PC-9 (cell line): ENCODE results near the gene AGXT.

Experiments used
- CTCF ChIP-seq: fragments of 200-600 bp; sonication (generic); conservative IDR thresholded peaks from 2 replicates; pipeline ENCODE4 v1.6.1; 2017; ENCODE audit warnings: mixed run types, antibody characterized with exemption, mild to moderate bottlenecking, moderate library complexity
- EZH2 ChIP-seq: fragments of 200-600 bp; sonication (generic); IDR thresholded peaks from 2 replicates; pipeline ENCODE4 v1.8.0; 2017; ENCODE audit warnings: antibody characterized with exemption, low read depth

DNA sequence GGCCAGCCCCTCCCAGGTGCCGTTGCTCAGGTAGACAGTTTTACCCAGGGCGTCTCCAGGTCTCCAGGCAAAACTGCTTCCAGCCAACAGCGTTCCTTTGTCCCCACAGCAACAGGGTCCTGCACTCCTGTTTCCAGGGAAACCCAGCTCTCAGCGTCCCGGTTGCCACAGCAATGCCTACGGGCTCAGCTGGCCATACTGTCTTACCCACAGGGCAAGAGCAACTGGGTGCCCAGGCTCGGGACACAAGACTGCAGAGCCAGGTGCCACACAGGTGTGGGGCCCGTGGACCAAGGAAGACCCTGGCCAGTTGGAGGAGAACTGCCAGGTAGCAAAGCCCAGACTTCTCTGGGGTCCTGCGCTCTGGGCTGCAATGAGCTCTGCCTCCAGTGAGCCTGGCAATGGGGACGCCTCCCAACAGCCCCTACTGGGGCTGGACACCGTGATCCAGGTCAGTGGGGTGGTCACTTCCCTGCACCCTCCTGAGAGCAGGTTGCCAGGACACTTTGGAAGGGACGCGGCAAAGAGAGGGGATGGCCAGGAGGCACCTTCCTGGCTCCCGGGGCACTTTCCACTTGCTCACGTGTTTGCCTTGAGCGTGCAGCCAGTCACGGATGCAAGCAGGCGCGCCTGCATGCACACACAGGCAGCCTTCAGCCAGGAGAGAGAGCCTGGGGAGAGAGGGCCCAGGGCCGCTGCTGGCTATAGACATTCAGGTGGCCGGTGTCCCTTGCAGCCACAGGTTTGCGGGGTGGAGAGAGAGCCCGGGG is 37.7 kb downstream of the AGXT start, which contains the start of gene CROCC2:
- TF ChIP-seq CTCF (no peak), EZH2 (no peak)
